NCI-H128 (cell line): ENCODE results near the gene SRSF6.
"Not testable (repeated sequence)": the region's sequence is repeated elsewhere in the genome, so short reads cannot be mapped to it uniquely, and the experiment has no call there.

Source experiments
- DNase-seq: peaks from one replicate; lab custom pipeline; 2025; ENCODE audit not compliant: unreplicated experiment; lab: John Stamatoyannopoulos, UW

Gene SRSF6

GRCh38 chr20:43473381-43473704 is 15.6 kb downstream of the SRSF6 start:
- DNase-seq = no peak

- no peak for DNase-seq
Measured at GRCh38 chr20:43477193-43477592, 19.5 kb downstream of the SRSF6 start.

- no peak for DNase-seq
Measured at GRCh38 chr20:43477619-43478018, 19.9 kb downstream of the SRSF6 start.

GRCh38 chr20:43490038-43490437 is 32.3 kb downstream of the SRSF6 start:
- DNase-seq = no peak

GRCh38 chr20:43492101-43492500 is 34.4 kb downstream of the SRSF6 start:
- DNase-seq = no peak

- no peak for DNase-seq
Measured at GRCh38 chr20:43495388-43495787, 37.7 kb downstream of the SRSF6 start.

- DNase-seq = not testable (repeated sequence)
Measured at GRCh38 chr20:43502021-43502420, 44.3 kb downstream of the SRSF6 start.

- DNase-seq = no peak
Measured at GRCh38 chr20:43506238-43506637, 48.5 kb downstream of the SRSF6 start.

GRCh38 chr20:43507150-43508080 is 49.7 kb downstream of the SRSF6 start, which contains the start of gene L3MBTL1:
Gene L3MBTL1, plus strand, starts transcription at chr20:43507697. Its CDS starts 5,807 bp downstream, at chr20:43513504.
- no peak for DNase-seq

GRCh38 chr20:43508106-43508505 is 50.4 kb downstream of the SRSF6 start:
- no peak for DNase-seq

GRCh38 chr20:43508604-43509040 is 50.9 kb downstream of the SRSF6 start:
- no peak for DNase-seq

GRCh38 chr20:43511879-43512278 is 54.2 kb downstream of the SRSF6 start:
- DNase-seq = no peak

- DNase-seq = no peak
Measured at GRCh38 chr20:43513372-43513930, 55.8 kb downstream of the SRSF6 start.
